HepG2 (cell line): ENCODE results near the gene ZNF331. TPM values are rescaled to one million over a fixed set of nuclear protein-coding genes. Genes with fewer than 3 reads are reported as not detected.

Source experiments
- EED ChIP-seq: sonication (generic); formaldehyde crosslinking; IDR thresholded peaks from 2 replicates; pipeline ENCODE4 v1.5.0; 2020; ENCODE audit warnings: mild to moderate bottlenecking, missing genetic modification reagents
- NR1H2 ChIP-seq: sonication (generic); formaldehyde crosslinking; IDR thresholded peaks from 2 replicates; pipeline ENCODE4 v1.8.1; 2022; ENCODE audit warnings: low read depth, missing genetic modification reagents, borderline replicate concordance
- RBM22 ChIP-seq: fragments of 200-400 bp; formaldehyde crosslinking; optimal IDR thresholded peaks from 2 replicates; pipeline ENCODE3; 2017; ENCODE audit warnings: mild to moderate bottlenecking, low read length, moderate library complexity
- SPEN ChIP-seq: sonication (generic); formaldehyde crosslinking; IDR thresholded peaks from 2 replicates; pipeline ENCODE4 v1.5.1; 2020; ENCODE audit warnings: low read depth, mild to moderate bottlenecking, missing genetic modification reagents
- TCF12 ChIP-seq, 2 experiments: fragments of 450-650 bp in 1 of 2; sonication (generic) in 1 of 2; formaldehyde crosslinking in 1 of 2; IDR thresholded peaks; 2 replicates each; pipeline versions ENCODE4 v1.6.1 to v1.8.0; 2017 to 2022; ENCODE audit warnings: antibody characterized with exemption in 1 of 2, mild to moderate bottlenecking in 1 of 2, missing genetic modification reagents in 1 of 2, moderate library complexity in 1 of 2
- TMF1 ChIP-seq: sonication (generic); formaldehyde crosslinking; IDR thresholded peaks from 2 replicates; pipeline ENCODE4 v1.8.1; 2022; ENCODE audit warnings: low read depth, missing genetic modification reagents
- ZNF101 ChIP-seq: sonication (generic); formaldehyde crosslinking; IDR thresholded peaks from 2 replicates; pipeline ENCODE4 v1.4.0; 2020; ENCODE audit warnings: mild to moderate bottlenecking, low read depth, missing genetic modification reagents, borderline replicate concordance
- ZNF136 ChIP-seq: sonication (generic); formaldehyde crosslinking; IDR thresholded peaks from 2 replicates; pipeline ENCODE4 v1.8.1; 2022; ENCODE audit warnings: low read depth, mild to moderate bottlenecking, moderate library complexity, missing genetic modification reagents
- ZNF232 ChIP-seq: sonication (generic); formaldehyde crosslinking; IDR thresholded peaks from 2 replicates; pipeline ENCODE4 v1.4.0; 2020; ENCODE audit warnings: missing genetic modification reagents, borderline replicate concordance
- ZNF557 ChIP-seq: sonication (generic); formaldehyde crosslinking; IDR thresholded peaks from 2 replicates; pipeline ENCODE4 v1.4.0; 2020; ENCODE audit warnings: missing genetic modification reagents
- ZNF615 ChIP-seq: sonication (generic); formaldehyde crosslinking; IDR thresholded peaks from 2 replicates; pipeline ENCODE4 v1.5.0; 2020; ENCODE audit warnings: mild to moderate bottlenecking, missing genetic modification reagents, borderline replicate concordance
- ZNF670 ChIP-seq: sonication (generic); formaldehyde crosslinking; IDR thresholded peaks from 2 replicates; pipeline ENCODE4 v1.8.0; 2022; ENCODE audit warnings: mild to moderate bottlenecking, missing genetic modification reagents, borderline replicate concordance
- polyA plus RNA-seq, 8 experiments: library from polyadenylated mRNA; depleted of rRNA in 3 of 8; stranded (reverse) in 7 of 8; unstranded in 1 of 8; fragments of >200 nt; fragmentation: Illumina TruSeq in 4 of 8; extraction: Trizol in 4 of 8; gene quantifications; 2 replicates each; pipeline versions ENCODE4 v1.2.1 to v1.2.3, GENCODE V29; 2011 to 2016; ENCODE audit warnings: low read depth in 4 of 8, missing spikeins in 1 of 8, mixed read lengths in 1 of 8; ENCODE audit not compliant: insufficient read depth in 1 of 8
- total RNA-seq, 5 experiments: library from RNA; depleted of rRNA; stranded (reverse); fragments of >200 nt; fragmentation: Illumina TruSeq; extraction: Trizol; gene quantifications; 2 replicates each; pipeline ENCODE4 v1.2.3, GENCODE V29; 2016; ENCODE audit warnings: low read depth in 1 of 5
- TF ChIP-seq, protein P1 (sequence below): IDR thresholded peaks from 2 replicates; pipeline ENCODE4 v1.6.1; 2016; ENCODE audit warnings: mild to moderate bottlenecking
- TF ChIP-seq, protein P2 (sequence below): sonication (generic); formaldehyde crosslinking; IDR thresholded peaks from 2 replicates; pipeline ENCODE4 v1.4.0; 2020; ENCODE audit warnings: low read depth, mild to moderate bottlenecking, missing genetic modification reagents
- TF ChIP-seq, protein P3 (sequence below): sonication (generic); formaldehyde crosslinking; IDR thresholded peaks from 2 replicates; pipeline ENCODE4 v1.4.0; 2020; ENCODE audit warnings: missing genetic modification reagents
- TF ChIP-seq, protein P4 (sequence below): sonication (generic); formaldehyde crosslinking; conservative IDR thresholded peaks from 2 replicates; pipeline ENCODE4 v1.8.0; 2022; ENCODE audit warnings: low read depth, missing genetic modification reagents
- TF ChIP-seq, protein P5 (sequence below): sonication (generic); formaldehyde crosslinking; IDR thresholded peaks from 2 replicates; pipeline ENCODE4 v1.8.0; 2022; ENCODE audit warnings: mild to moderate bottlenecking, missing genetic modification reagents, moderate library complexity

ZNF331 gene
- total and polyA plus RNA-seq, 2 of the 13 experiments (the other 11 are each of a cell fraction or from before 2014, with no cell fraction given), result 8.2 to 13.3 TPM

DNA sequence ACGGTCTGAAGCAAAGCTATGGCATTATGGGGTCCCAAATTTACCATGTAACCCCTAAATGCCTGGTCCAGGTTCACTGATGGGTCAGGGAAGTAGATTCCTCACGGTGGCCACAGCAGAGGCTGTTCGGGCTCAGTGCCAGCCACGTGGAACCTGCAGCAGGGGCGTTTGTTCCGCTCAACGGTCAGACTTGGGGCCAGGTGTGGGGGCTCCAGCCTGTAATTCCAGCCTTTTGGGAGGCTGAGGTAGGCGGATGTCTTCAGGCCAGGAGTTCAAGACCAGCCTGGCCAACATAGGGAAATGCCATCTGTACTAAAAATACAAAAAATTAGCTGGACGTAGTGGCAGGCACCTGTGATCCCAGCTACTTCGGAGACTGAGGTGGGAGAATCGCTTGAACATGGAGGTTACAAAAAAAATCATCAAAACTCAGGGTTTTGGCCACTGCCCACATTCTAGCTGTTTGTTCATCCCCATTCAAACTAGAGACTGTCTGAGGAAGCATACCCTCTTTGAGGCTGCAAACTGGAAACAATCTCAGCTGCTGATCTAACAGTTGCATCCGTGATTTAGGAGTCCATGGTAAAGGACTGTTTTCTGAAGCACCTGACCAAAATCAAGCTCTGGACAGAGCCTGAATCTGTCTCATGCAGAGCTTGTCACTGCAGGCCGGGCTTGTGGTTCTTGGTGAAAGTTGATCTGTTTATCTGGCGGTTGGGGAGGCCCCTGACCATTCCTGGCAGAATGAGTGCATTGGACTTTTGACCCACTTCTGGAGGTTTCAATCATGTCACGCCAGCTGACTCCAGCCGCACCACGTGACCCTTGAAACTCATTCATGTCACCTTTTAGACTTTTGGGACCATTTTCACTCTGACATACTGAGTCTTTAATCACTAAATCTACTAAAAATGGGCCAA lies 30.2 kb upstream of the ZNF331 start (continued):
- TF ChIP-seq ZNF670 (CRISPR knock-in tag), result no peak; the same call in 1 of the 2 replicates
- no peak for TF ChIP-seq TMF1
- no peak for TF ChIP-seq TCF12 (IDR thresholded peaks at IDR 0.05)
- no peak for TF ChIP-seq TCF12 (CRISPR knock-in tag; IDR thresholded peaks at IDR 0.05)
- 0 out of 2 replicates have a peak, but pooled peaks have one; percentile 75 for TF ChIP-seq ZNF136
- TF ChIP-seq, protein P1, sequence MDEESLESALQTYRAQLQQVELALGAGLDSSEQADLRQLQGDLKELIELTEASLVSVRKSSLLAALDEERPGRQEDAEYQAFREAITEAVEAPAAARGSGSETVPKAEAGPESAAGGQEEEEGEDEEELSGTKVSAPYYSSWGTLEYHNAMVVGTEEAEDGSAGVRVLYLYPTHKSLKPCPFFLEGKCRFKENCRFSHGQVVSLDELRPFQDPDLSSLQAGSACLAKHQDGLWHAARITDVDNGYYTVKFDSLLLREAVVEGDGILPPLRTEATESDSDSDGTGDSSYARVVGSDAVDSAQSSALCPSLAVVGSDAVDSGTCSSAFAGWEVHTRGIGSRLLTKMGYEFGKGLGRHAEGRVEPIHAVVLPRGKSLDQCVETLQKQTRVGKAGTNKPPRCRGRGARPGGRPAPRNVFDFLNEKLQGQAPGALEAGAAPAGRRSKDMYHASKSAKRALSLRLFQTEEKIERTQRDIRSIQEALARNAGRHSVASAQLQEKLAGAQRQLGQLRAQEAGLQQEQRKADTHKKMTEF, result peak; percentile 89
- TF ChIP-seq, protein P2, sequence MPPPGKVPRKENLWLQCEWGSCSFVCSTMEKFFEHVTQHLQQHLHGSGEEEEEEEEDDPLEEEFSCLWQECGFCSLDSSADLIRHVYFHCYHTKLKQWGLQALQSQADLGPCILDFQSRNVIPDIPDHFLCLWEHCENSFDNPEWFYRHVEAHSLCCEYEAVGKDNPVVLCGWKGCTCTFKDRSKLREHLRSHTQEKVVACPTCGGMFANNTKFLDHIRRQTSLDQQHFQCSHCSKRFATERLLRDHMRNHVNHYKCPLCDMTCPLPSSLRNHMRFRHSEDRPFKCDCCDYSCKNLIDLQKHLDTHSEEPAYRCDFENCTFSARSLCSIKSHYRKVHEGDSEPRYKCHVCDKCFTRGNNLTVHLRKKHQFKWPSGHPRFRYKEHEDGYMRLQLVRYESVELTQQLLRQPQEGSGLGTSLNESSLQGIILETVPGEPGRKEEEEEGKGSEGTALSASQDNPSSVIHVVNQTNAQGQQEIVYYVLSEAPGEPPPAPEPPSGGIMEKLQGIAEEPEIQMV (CRISPR knock-in tag), result peak; percentile 75; the same call in 1 of the 2 replicates
- no peak for TF ChIP-seq ZNF232 (CRISPR knock-in tag)
- TF ChIP-seq, protein P3, sequence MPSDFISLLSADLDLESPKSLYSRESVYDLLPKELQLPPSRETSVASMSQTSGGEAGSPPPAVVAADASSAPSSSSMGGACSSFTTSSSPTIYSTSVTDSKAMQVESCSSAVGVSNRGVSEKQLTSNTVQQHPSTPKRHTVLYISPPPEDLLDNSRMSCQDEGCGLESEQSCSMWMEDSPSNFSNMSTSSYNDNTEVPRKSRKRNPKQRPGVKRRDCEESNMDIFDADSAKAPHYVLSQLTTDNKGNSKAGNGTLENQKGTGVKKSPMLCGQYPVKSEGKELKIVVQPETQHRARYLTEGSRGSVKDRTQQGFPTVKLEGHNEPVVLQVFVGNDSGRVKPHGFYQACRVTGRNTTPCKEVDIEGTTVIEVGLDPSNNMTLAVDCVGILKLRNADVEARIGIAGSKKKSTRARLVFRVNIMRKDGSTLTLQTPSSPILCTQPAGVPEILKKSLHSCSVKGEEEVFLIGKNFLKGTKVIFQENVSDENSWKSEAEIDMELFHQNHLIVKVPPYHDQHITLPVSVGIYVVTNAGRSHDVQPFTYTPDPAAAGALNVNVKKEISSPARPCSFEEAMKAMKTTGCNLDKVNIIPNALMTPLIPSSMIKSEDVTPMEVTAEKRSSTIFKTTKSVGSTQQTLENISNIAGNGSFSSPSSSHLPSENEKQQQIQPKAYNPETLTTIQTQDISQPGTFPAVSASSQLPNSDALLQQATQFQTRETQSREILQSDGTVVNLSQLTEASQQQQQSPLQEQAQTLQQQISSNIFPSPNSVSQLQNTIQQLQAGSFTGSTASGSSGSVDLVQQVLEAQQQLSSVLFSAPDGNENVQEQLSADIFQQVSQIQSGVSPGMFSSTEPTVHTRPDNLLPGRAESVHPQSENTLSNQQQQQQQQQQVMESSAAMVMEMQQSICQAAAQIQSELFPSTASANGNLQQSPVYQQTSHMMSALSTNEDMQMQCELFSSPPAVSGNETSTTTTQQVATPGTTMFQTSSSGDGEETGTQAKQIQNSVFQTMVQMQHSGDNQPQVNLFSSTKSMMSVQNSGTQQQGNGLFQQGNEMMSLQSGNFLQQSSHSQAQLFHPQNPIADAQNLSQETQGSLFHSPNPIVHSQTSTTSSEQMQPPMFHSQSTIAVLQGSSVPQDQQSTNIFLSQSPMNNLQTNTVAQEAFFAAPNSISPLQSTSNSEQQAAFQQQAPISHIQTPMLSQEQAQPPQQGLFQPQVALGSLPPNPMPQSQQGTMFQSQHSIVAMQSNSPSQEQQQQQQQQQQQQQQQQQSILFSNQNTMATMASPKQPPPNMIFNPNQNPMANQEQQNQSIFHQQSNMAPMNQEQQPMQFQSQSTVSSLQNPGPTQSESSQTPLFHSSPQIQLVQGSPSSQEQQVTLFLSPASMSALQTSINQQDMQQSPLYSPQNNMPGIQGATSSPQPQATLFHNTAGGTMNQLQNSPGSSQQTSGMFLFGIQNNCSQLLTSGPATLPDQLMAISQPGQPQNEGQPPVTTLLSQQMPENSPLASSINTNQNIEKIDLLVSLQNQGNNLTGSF (CRISPR knock-in tag), result no peak
- TF ChIP-seq NR1H2 (CRISPR knock-in tag), result no peak
- TF ChIP-seq, protein P4, sequence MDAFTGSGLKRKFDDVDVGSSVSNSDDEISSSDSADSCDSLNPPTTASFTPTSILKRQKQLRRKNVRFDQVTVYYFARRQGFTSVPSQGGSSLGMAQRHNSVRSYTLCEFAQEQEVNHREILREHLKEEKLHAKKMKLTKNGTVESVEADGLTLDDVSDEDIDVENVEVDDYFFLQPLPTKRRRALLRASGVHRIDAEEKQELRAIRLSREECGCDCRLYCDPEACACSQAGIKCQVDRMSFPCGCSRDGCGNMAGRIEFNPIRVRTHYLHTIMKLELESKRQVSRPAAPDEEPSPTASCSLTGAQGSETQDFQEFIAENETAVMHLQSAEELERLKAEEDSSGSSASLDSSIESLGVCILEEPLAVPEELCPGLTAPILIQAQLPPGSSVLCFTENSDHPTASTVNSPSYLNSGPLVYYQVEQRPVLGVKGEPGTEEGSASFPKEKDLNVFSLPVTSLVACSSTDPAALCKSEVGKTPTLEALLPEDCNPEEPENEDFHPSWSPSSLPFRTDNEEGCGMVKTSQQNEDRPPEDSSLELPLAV, result no peak
- TF ChIP-seq RBM22, result no peak
- peak; percentile 79 for TF ChIP-seq SPEN (CRISPR knock-in tag)
- TF ChIP-seq, protein P5, sequence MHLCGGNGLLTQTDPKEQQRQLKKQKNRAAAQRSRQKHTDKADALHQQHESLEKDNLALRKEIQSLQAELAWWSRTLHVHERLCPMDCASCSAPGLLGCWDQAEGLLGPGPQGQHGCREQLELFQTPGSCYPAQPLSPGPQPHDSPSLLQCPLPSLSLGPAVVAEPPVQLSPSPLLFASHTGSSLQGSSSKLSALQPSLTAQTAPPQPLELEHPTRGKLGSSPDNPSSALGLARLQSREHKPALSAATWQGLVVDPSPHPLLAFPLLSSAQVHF (CRISPR knock-in tag), result no peak
- TF ChIP-seq ZNF615 (CRISPR knock-in tag), result no peak
- TF ChIP-seq ZNF557 (CRISPR knock-in tag), result peak; percentile 56; the same call in 1 of the 2 replicates
- no peak for TF ChIP-seq EED (CRISPR knock-in tag)
- no peak for TF ChIP-seq ZNF101 (CRISPR knock-in tag)
